Lower lobe of right lung (tissue), 2 donors: Measurements from ENCODE around the gene CDHR4. TPM values are rescaled to one million over a fixed set of nuclear protein-coding genes. Genes with fewer than 3 reads are reported as not detected.
"Not testable (repeated sequence)": the region's sequence is repeated elsewhere in the genome, so short reads cannot be mapped to it uniquely, and the experiment has no call there.

Experiments
- ATAC-seq, 2 donors: fragments of 200-7000 bp; cut with Tn5 transposase; one replicate each; pipeline ENCODE4 v1.9.1; 2020 to 2022; ENCODE audit warnings: mild to moderate bottlenecking in 2 of 2, moderate library complexity in 2 of 2
- DNase-seq: peaks from one replicate; pipeline ENCODE4 v3.0.0-alpha.2; 2020
- H3K27ac ChIP-seq: fragments of 200-600 bp; one replicate; pipeline ENCODE4 v1.8.0; 2022
- H3K27me3 ChIP-seq: fragments of 200-600 bp; one replicate; pipeline ENCODE4 v1.8.0; 2022; ENCODE audit warnings: low read depth
- H3K36me3 ChIP-seq: fragments of 200-600 bp; one replicate; pipeline ENCODE4 v1.8.0; 2022; ENCODE audit warnings: mild to moderate bottlenecking
- H3K4me1 ChIP-seq: fragments of 200-600 bp; one replicate; pipeline ENCODE4 v1.8.0; 2022
- H3K4me3 ChIP-seq: fragments of 200-600 bp; one replicate; pipeline ENCODE4 v1.8.0; 2022; ENCODE audit warnings: mild to moderate bottlenecking
- H3K9me3 ChIP-seq: fragments of 200-600 bp; one replicate; pipeline ENCODE4 v1.8.0; 2022
- intact Hi-C: fragments of 100-400 bp; cut with DNase I; formaldehyde crosslinking; loops from one replicate; pipeline ENCODE4 v1.11.0; 2022
- total RNA-seq: library from RNA; stranded (reverse); fragmentation: NEBNext Ultra II Directional; extraction: Animal tissue kit (Norgen Biotek cat#: 25700); gene quantifications from one replicate; pipeline ENCODE4 v1.2.1, GENCODE V29; 2021
- TF ChIP-seq, protein P1 (sequence below): fragments of 200-600 bp; IDR thresholded peaks from one replicate; pipeline ENCODE4 v1.8.0; 2022; ENCODE audit warnings: antibody characterized with exemption, mild to moderate bottlenecking
- donor health status: DM: no; HTN: yes; CAD: no; lungs with severe emphysema.

Gene CDHR4
- total RNA-seq, 1 donor from 2014 or later = 9.6 TPM

DNA sequence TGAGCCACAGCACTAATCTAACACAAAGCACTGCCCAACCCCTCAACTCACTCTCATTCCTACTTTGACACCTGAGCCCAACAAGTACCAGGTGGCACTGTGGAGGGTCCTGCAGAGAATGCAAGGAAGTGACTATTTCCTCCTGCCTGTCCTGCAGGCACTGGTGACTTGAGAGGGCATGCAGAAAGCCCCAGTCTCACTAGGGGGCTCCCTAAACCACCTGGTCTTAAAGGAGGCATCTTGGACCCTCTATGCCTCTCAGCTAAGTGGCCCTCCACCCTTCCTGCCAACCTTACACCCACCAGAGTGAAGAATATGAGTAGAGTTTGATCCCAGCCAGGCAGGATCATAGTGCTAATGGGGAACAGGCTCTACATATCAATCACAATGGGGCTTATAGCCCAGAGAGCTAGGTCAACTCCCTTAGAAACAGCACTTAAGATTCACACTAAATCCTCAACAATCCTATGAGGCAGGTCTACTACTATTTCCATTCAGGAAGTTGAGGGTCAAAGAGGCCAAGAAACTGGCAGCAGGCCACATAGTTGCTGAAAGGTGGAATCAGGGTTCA is 41.5 kb upstream of the CDHR4 start:
- intact Hi-C loops = no loop called here
- no peak for ATAC-seq
- no peak overlapping the region for H3K4me3 ChIP-seq
- H3K27me3 ChIP-seq = no peaks in the 10 kb centered on the region
- no peaks in the 10 kb centered on the region for H3K36me3 ChIP-seq
- no peak overlapping the region for H3K27ac ChIP-seq
- H3K9me3 ChIP-seq = no peaks in the 10 kb centered on the region
- TF ChIP-seq, protein P1, sequence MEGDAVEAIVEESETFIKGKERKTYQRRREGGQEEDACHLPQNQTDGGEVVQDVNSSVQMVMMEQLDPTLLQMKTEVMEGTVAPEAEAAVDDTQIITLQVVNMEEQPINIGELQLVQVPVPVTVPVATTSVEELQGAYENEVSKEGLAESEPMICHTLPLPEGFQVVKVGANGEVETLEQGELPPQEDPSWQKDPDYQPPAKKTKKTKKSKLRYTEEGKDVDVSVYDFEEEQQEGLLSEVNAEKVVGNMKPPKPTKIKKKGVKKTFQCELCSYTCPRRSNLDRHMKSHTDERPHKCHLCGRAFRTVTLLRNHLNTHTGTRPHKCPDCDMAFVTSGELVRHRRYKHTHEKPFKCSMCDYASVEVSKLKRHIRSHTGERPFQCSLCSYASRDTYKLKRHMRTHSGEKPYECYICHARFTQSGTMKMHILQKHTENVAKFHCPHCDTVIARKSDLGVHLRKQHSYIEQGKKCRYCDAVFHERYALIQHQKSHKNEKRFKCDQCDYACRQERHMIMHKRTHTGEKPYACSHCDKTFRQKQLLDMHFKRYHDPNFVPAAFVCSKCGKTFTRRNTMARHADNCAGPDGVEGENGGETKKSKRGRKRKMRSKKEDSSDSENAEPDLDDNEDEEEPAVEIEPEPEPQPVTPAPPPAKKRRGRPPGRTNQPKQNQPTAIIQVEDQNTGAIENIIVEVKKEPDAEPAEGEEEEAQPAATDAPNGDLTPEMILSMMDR = peak; percentile 22
- no peak for DNase-seq
- H3K4me1 ChIP-seq = peaks cover 10% of the 10 kb centered on the region

DNA sequence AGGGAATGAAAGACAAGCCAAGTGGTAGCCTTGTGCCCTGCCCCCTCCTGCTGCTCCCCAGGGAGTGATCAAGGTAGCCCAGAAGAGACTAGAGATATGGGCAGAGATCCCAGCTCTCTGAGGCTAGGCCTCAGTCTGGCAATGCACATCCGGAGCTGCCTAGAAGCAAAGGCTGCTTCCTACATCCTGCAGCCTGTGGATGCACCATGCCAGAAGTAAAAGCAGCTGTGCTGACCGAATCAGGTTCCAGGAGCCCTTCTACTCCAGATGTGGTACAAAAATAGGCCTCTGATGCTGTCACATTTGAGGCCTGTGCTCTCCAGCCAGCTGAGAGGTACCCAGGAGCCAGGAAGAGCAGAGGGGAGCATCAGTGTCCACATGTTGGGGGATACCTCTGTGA is 40.7 kb upstream of the CDHR4 start:
- Histone ChIP-seq H3K27ac (peak overlapping the region; percentile 38), H3K36me3 (no peaks in the 10 kb centered on the region), H3K27me3 (no peaks in the 10 kb centered on the region), H3K9me3 (no peaks in the 10 kb centered on the region), H3K4me3 (no peak overlapping the region), H3K4me1 (peaks cover 10% of the 10 kb centered on the region)
- TF ChIP-seq, protein P1 = no peak
- ATAC-seq (no peak), DNase-seq (no peak)
- intact Hi-C loops = no loop called here

DNA sequence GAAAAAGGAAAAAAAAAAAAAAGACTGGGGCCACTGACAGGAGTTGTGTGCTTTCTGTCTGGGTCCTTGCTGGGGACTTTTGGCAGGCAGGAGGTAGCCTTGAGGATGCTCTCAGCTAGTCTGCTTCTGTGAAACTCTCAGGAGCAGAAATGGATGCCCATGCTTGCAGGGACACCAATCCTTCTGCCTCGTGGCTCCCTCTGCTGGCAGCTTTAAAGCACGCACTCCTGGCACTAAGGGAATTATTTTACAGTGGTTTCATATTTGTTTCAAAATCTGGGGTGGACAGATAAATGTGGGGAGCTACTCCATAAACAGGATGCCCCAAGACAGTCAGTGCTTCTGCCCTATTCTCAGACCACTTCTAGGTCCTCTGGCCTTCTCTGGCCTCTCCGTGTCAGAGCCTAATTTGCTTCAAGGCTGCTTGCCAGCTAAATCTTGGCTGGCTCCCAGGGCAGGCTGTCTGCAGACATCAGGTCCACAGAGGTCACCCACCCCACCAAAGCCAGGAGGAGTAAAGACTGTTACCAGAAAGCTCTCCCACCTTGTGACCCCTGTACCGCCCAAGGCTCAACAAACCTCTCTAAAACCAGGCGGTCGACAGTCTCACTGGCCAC is 39.6 kb upstream of the CDHR4 start:
- H3K9me3 ChIP-seq = no peaks in the 10 kb centered on the region
- intact Hi-C loops = no loop called here
- DNase-seq = peak; percentile 84
- H3K27me3 ChIP-seq = no peaks in the 10 kb centered on the region
- ATAC-seq = peak; percentile 87 to 89
- no peak overlapping the region for H3K4me3 ChIP-seq
- TF ChIP-seq, protein P1 = peak; percentile 90
- H3K4me1 ChIP-seq = peaks cover 10% of the 10 kb centered on the region
- H3K27ac ChIP-seq = peak overlapping the region; percentile 48
- no peaks in the 10 kb centered on the region for H3K36me3 ChIP-seq

DNA sequence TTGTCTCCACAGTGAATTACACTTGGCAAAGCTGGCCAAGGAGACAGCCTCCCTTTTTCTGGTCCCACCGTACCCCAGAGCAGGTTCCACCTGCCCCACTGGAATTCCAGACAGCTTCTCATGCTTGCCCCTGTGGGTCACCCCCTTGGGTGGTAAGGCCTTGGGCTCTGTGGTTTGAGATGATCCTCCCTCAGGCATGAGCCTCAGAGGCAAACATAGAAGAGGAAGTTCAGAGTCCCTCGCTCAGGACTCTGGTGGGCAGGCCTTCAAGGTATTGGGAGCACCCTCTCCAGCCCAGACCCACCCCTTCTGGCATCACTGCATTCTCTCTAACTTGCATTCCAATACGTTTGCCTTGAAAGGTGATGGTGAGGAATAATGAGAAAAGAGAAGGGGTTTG is 31.7 kb upstream of the CDHR4 start:
- Histone ChIP-seq H3K4me1 (no peaks in the 10 kb centered on the region), H3K27ac (no peak overlapping the region), H3K27me3 (no peaks in the 10 kb centered on the region), H3K9me3 (no peaks in the 10 kb centered on the region), H3K36me3 (no peaks in the 10 kb centered on the region), H3K4me3 (no peak overlapping the region)
- intact Hi-C loops = no loop called here
- ATAC-seq = no peak
- TF ChIP-seq, protein P1 = no peak
- DNase-seq = no peak

DNA sequence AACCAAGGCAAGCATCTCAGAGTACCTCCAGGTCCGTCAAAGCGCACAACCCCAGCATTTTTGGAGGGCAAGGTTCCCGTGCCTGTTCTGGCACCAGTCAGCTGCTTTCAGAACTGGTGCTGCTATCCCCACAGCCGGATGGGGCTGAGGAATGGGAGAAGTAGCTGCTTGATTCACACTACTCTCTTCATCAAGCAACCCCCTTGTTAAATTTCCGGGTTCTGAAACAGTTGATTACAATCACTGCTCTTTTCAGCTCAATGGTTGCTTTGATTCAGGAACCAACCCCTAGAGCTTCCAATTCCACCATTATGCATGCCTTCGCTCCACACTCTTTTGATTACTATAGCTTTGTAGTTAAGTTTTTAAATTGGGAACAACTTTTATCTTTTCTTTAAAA is 26.3 kb upstream of the CDHR4 start:
- Histone ChIP-seq H3K9me3 (no peaks in the 10 kb centered on the region), H3K4me3 (no peak overlapping the region), H3K36me3 (no peaks in the 10 kb centered on the region), H3K27me3 (no peaks in the 10 kb centered on the region), H3K4me1 (no peaks in the 10 kb centered on the region), H3K27ac (no peak overlapping the region)
- TF ChIP-seq, protein P1 = no peak
- ATAC-seq (no peak), DNase-seq (no peak)
- intact Hi-C loops = no loop called here

DNA sequence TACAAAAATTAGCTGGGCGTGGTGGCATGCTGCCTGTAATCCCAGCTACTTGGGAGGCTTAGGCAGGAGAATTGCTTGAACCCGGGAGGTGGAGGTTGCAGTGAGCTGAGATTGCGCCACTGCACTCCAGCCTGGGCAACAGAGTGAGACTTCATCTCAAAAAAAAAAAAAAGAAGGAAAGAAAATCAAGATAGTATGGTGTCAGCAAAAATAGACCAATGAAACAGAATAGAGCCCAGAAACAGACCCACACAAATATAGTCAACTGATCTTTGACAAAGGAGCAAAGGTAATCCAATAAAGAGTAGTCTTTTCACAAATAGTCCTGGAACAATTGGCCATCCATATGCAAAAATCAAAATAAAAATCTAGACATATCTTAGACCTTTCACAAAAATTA is 23.5 kb upstream of the CDHR4 start:
- H3K36me3 ChIP-seq, H3K4me1 ChIP-seq, H3K27me3 ChIP-seq, H3K9me3 ChIP-seq, H3K4me3 ChIP-seq, intact Hi-C loops, ATAC-seq, H3K27ac ChIP-seq, DNase-seq: not testable (repeated sequence)
